GM15510 (cell line): Measurements from ENCODE around the gene RNGTT.

Experiments
- POLR2A ChIP-seq: IDR thresholded peaks from 3 replicates; pipeline ENCODE4 v1.6.1; 2011; ENCODE audit warnings: borderline replicate concordance; ENCODE audit not compliant: insufficient read length; ENCODE audit errors: extremely low read depth

Gene RNGTT

GRCh38 chr6:88808381-88808780 is 155.0 kb downstream of the RNGTT start:
- TF ChIP-seq POLR2A = no peak

GRCh38 chr6:88807622-88808021 is 155.8 kb downstream of the RNGTT start:
- no peak for TF ChIP-seq POLR2A

GRCh38 chr6:88806728-88807127 is 156.7 kb downstream of the RNGTT start:
- TF ChIP-seq POLR2A = no peak

GRCh38 chr6:88804701-88805100 is 158.7 kb downstream of the RNGTT start:
- TF ChIP-seq POLR2A = no peak

GRCh38 chr6:88785478-88785877 is 177.9 kb downstream of the RNGTT start:
- no peak for TF ChIP-seq POLR2A

GRCh38 chr6:88780714-88781389 is 182.6 kb downstream of the RNGTT start:
- TF ChIP-seq POLR2A = no peak

GRCh38 chr6:88775866-88776571 is 187.4 kb downstream of the RNGTT start:
- no peak for TF ChIP-seq POLR2A

- no peak for TF ChIP-seq POLR2A
These were observed 199.3 kb downstream of the RNGTT start for GRCh38 chr6:88764081-88764480.

GRCh38 chr6:88763160-88763559 is 200.3 kb downstream of the RNGTT start:
- TF ChIP-seq POLR2A = no peak

- TF ChIP-seq POLR2A = no peak
These were observed 202.0 kb downstream of the RNGTT start for GRCh38 chr6:88761237-88762031.

GRCh38 chr6:88760091-88760490 is 203.3 kb downstream of the RNGTT start:
- TF ChIP-seq POLR2A = no peak

- TF ChIP-seq POLR2A = no peak
These were observed 212.5 kb downstream of the RNGTT start for GRCh38 chr6:88750936-88751335.

GRCh38 chr6:88749849-88750248 is 213.6 kb downstream of the RNGTT start:
- no peak for TF ChIP-seq POLR2A

- no peak for TF ChIP-seq POLR2A
These were observed 215.3 kb downstream of the RNGTT start for GRCh38 chr6:88748141-88748540.

- TF ChIP-seq POLR2A = no peak
These were observed 221.5 kb downstream of the RNGTT start for GRCh38 chr6:88741939-88742338.
